Measurements from ENCODE around the gene ARRB1. TPM values are rescaled to one million over a fixed set of nuclear protein-coding genes. Genes with fewer than 3 reads are reported as not detected.

Gene ARRB1
- total RNA-seq, 1 donor from 2014 or later = 8.8 TPM

DNA sequence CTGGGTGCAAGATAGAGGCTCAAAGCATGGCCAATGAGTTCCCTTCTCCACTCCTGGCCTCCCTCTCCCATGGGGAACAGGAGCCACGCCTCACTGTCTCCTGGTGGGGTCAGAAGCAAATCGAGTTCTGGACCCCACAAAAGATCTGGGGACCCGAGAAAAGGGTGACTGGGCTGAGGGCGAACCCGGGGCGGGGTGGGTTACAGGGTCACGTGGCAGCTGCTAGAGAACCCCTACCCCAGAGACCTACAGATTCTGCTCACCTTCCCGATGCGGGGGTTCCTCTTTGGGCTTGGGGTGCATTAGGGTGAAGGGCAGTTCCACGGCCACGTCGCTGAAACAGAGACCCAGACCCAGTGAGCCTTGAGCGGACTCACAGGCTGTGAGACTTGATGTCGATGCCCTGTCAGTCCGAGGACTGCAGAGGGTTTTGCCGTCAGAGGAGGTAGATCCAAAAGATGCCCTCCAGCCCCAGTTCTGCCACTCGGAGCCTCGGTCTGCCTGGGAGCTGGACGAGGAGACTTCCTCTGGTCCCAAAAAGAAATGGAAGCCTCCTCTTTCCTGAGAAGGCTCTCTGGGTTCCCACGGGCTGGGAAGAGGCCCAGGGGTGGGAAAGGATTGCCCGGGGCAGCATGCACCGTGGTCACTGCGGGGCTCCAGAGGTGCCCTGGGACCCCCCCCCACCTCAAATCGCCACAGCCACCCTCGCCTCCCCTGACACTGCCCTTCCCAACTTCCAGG, 82.7 kb downstream of the ARRB1 start:
- Histone ChIP-seq H3K36me3 (ENCODE audit: control insufficient read depth, insufficient read depth, low read length) (no peaks in the 10 kb centered on the region), H3K27me3 (ENCODE audit: control insufficient read depth, insufficient read depth, low read length) (no peaks in the 10 kb centered on the region), H3K4me3 (ENCODE audit: low read depth, low read length) (no peak overlapping the region)
- DNase-seq (ENCODE audit: low read depth) = no peak
- TF ChIP-seq CTCF (IDR thresholded peaks at IDR 0.05; ENCODE audit: insufficient read depth, low read length, poor library complexity, severe bottlenecking) = no peak

DNA sequence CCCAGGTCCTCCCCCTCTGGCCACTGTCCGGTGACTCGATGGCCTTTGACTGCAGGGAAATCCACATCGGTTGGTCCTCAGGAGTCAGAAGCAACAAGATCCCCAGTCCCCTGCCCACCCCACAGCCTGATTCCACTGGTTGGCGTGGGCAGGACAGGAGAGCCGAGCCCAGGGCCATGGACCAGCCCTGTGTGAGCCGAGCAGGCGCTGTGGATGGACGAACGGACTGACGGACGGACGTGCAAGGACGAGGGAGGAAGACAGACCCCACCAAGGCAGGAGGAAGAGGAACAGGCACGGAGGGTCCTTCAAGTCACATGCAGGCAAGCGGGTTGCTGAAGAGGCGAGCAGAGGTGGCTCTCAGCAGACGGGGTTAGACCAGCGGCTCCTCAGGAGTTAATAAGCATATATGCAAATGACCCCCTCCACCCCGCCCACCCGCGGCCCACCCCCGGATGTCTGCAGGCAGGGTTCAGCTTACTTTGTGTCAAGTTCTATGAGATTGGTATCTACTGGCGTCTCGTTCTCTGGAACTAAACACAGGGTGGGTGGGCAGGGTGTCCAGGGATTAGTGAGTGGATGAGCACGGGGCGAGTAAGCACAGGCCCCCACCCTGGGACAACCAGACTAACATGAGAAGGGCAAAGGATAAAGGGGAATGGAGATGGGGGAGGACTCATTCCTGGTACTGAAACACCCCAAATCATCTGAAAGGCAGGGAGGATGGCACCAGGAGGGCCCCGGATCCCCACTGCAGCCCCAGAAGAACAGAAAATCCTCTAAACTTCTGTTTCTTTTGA, 84.1 kb downstream of the ARRB1 start:
- H3K36me3 ChIP-seq (ENCODE audit: control insufficient read depth, insufficient read depth, low read length) = no peaks in the 10 kb centered on the region
- no peak for DNase-seq (ENCODE audit: low read depth)
- TF ChIP-seq CTCF (IDR thresholded peaks at IDR 0.05; ENCODE audit: insufficient read depth, low read length, poor library complexity, severe bottlenecking) = no peak
- H3K4me3 ChIP-seq (ENCODE audit: low read depth, low read length) = no peak overlapping the region
- no peaks in the 10 kb centered on the region for H3K27me3 ChIP-seq (ENCODE audit: control insufficient read depth, insufficient read depth, low read length)

- no peaks in the 10 kb centered on the region for H3K36me3 ChIP-seq (ENCODE audit: control insufficient read depth, insufficient read depth, low read length)
- no peak overlapping the region for H3K4me3 ChIP-seq (ENCODE audit: low read depth, low read length)
- no peak for TF ChIP-seq CTCF (IDR thresholded peaks at IDR 0.05; ENCODE audit: insufficient read depth, low read length, poor library complexity, severe bottlenecking)
Observed at GRCh38 chr11:75265851-75266531, 85.5 kb downstream of the ARRB1 start.

DNA sequence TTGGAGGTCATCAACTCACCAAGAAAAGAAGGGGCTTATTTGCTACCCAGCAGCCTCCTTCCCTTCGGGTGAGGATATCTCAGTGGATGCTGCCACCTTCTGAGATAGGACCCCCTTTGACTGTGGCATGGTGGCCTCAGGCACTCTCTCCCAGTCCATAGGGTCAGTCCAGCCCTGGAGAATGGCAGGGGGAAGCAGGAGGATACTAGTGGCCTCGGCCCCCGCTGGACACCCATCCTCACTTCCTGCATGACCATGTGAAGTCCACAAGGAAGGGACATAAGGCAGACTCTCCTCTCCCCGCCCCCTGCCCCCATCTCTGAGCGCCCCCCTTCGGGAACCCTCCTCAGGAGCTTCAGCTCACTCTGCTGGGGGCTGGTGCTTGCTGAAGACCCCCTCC, 86.5 kb downstream of the ARRB1 start:
- no peak for DNase-seq (ENCODE audit: low read depth)
- no peak for TF ChIP-seq CTCF (IDR thresholded peaks at IDR 0.05; ENCODE audit: insufficient read depth, low read length, poor library complexity, severe bottlenecking)
- H3K4me3 ChIP-seq (ENCODE audit: low read depth, low read length) = no peak overlapping the region

More at GRCh38 chr11:75265851-75266531, 85.5 kb downstream of the ARRB1 start:
- DNase-seq (ENCODE audit: low read depth) = no peak
- H3K27me3 ChIP-seq (ENCODE audit: control insufficient read depth, insufficient read depth, low read length) = no peaks in the 10 kb centered on the region

DNA sequence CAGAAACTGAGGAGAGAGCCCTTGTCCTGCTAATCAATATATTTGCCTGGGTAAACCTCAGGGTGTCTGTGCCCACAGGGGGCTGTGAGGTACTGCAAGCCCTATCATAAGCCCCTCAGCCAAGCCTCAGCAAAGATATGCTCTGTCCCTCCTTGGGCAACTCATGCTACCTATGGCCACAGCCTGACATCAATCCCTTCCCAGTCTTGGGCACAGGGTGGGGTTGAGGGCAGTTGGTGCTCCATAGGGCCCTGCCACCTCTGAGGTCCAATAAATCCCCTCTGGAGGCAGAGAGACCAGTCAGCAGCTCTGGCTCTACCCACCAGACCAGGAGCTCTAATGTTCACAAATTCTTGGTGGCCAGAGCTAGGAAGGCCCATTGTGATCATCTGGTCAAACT, 87.1 kb downstream of the ARRB1 start:
- TF ChIP-seq CTCF (IDR thresholded peaks at IDR 0.05; ENCODE audit: insufficient read depth, low read length, poor library complexity, severe bottlenecking) = no peak
- Histone ChIP-seq H3K27me3 (ENCODE audit: control insufficient read depth, insufficient read depth, low read length) (no peaks in the 10 kb centered on the region), H3K4me3 (ENCODE audit: low read depth, low read length) (no peak overlapping the region), H3K36me3 (ENCODE audit: control insufficient read depth, insufficient read depth, low read length) (no peaks in the 10 kb centered on the region)
- no peak for DNase-seq (ENCODE audit: low read depth)

More for the DNA sequence above, 86.5 kb downstream of the ARRB1 start:
- no peaks in the 10 kb centered on the region for H3K36me3 ChIP-seq (ENCODE audit: control insufficient read depth, insufficient read depth, low read length)
- no peaks in the 10 kb centered on the region for H3K27me3 ChIP-seq (ENCODE audit: control insufficient read depth, insufficient read depth, low read length)
